HEK293 (cell line): ENCODE data around the gene CBFB.

Experiments
- GLI4 ChIP-seq: fragments of 450-650 bp; formaldehyde crosslinking; IDR thresholded peaks from 2 replicates; pipeline ENCODE4 v1.5.1; 2016; ENCODE audit warnings: missing biosample characterization, missing genetic modification characterization
- HIC1 ChIP-seq: fragments of 450-650 bp; formaldehyde crosslinking; IDR thresholded peaks from 2 replicates; pipeline ENCODE4 v1.5.1; 2016; ENCODE audit warnings: missing biosample characterization, missing genetic modification characterization
- PATZ1 ChIP-seq: fragments of 450-650 bp; formaldehyde crosslinking; IDR thresholded peaks from 2 replicates; pipeline ENCODE4 v1.5.1; 2016; ENCODE audit warnings: missing biosample characterization, missing genetic modification characterization
- REST ChIP-seq: fragments of 450-650 bp; formaldehyde crosslinking; IDR thresholded peaks from 2 replicates; pipeline ENCODE4 v1.5.1; 2016; ENCODE audit warnings: missing biosample characterization, missing genetic modification characterization
- SP2 ChIP-seq: fragments of 450-650 bp; formaldehyde crosslinking; IDR thresholded peaks from 2 replicates; pipeline ENCODE4 v1.5.1; 2016; ENCODE audit warnings: missing biosample characterization, missing genetic modification characterization
- TSHZ1 ChIP-seq: fragments of 450-650 bp; formaldehyde crosslinking; IDR thresholded peaks from 2 replicates; pipeline ENCODE4 v1.5.1; 2016; ENCODE audit warnings: missing biosample characterization, missing genetic modification characterization, borderline replicate concordance
- WT1 ChIP-seq: fragments of 450-650 bp; formaldehyde crosslinking; IDR thresholded peaks from 2 replicates; pipeline ENCODE4 v1.5.1; 2016; ENCODE audit warnings: missing biosample characterization, missing genetic modification characterization
- YY1 ChIP-seq: fragments of 450-650 bp; formaldehyde crosslinking; IDR thresholded peaks from 2 replicates; pipeline ENCODE4 v1.5.1; 2018; ENCODE audit warnings: missing biosample characterization, missing genetic modification characterization
- ZNF169 ChIP-seq: fragments of 450-650 bp; formaldehyde crosslinking; IDR thresholded peaks from 2 replicates; pipeline ENCODE4 v1.5.1; 2016; ENCODE audit warnings: missing biosample characterization, missing genetic modification characterization
- ZNF221 ChIP-seq: fragments of 450-650 bp; formaldehyde crosslinking; IDR thresholded peaks from 2 replicates; pipeline ENCODE4 v1.5.1; 2017; ENCODE audit warnings: missing biosample characterization, missing genetic modification characterization, borderline replicate concordance
- ZNF280D ChIP-seq: fragments of 450-650 bp; formaldehyde crosslinking; IDR thresholded peaks from 2 replicates; pipeline ENCODE4 v1.5.1; 2016; ENCODE audit warnings: missing biosample characterization, missing genetic modification characterization
- ZNF335 ChIP-seq: fragments of 450-650 bp; formaldehyde crosslinking; conservative IDR thresholded peaks from 2 replicates; pipeline ENCODE4 v1.5.1; 2016; ENCODE audit warnings: missing biosample characterization, missing genetic modification characterization
- ZNF398 ChIP-seq: fragments of 450-650 bp; formaldehyde crosslinking; IDR thresholded peaks from 2 replicates; pipeline ENCODE4 v1.5.1; 2017; ENCODE audit warnings: missing biosample characterization, missing genetic modification characterization
- ZNF416 ChIP-seq: fragments of 450-650 bp; formaldehyde crosslinking; IDR thresholded peaks from 2 replicates; pipeline ENCODE4 v1.5.1; 2016; ENCODE audit warnings: missing biosample characterization, missing genetic modification characterization
- ZNF473 ChIP-seq: fragments of 450-650 bp; formaldehyde crosslinking; IDR thresholded peaks from 2 replicates; pipeline ENCODE4 v1.5.1; 2017; ENCODE audit warnings: missing biosample characterization, missing genetic modification characterization
- ZNF488 ChIP-seq: fragments of 450-650 bp; formaldehyde crosslinking; IDR thresholded peaks from 2 replicates; pipeline ENCODE4 v1.5.1; 2016; ENCODE audit warnings: missing biosample characterization, missing genetic modification characterization
- ZNF561 ChIP-seq: fragments of 450-650 bp; IDR thresholded peaks from 2 replicates; pipeline ENCODE4 v1.5.1; 2018; ENCODE audit warnings: missing biosample characterization, missing genetic modification characterization, borderline replicate concordance
- ZNF658 ChIP-seq: fragments of 450-650 bp; formaldehyde crosslinking; IDR thresholded peaks from 2 replicates; pipeline ENCODE4; 2016; ENCODE audit warnings: missing biosample characterization, missing genetic modification characterization
- ZNF777 ChIP-seq: fragments of 450-650 bp; formaldehyde crosslinking; IDR thresholded peaks from 2 replicates; pipeline ENCODE4 v1.5.1; 2017; ENCODE audit warnings: missing biosample characterization, missing genetic modification characterization, borderline replicate concordance
- ZNF830 ChIP-seq: fragments of 450-650 bp; IDR thresholded peaks from 2 replicates; pipeline ENCODE4 v1.5.0; 2018; ENCODE audit warnings: missing biosample characterization, missing genetic modification characterization, low read depth, mild to moderate bottlenecking, moderate library complexity
- ZNF843 ChIP-seq: fragments of 450-650 bp; formaldehyde crosslinking; IDR thresholded peaks from 2 replicates; pipeline ENCODE4 v1.5.1; 2016; ENCODE audit warnings: missing biosample characterization, missing genetic modification characterization
- ZXDB ChIP-seq: fragments of 450-650 bp; formaldehyde crosslinking; IDR thresholded peaks from 2 replicates; pipeline ENCODE4 v1.5.1; 2016; ENCODE audit warnings: missing biosample characterization, missing genetic modification characterization

Gene CBFB

GRCh38 chr16:67028696-67029253 lies at the start of gene CBFB (continued):
- TF ChIP-seq HIC1: no peak
- TF ChIP-seq ZNF777: peak; percentile 77; the same call in 1 of the 2 replicates
- TF ChIP-seq ZNF398 (tag by site-specific recombination): no peak
- TF ChIP-seq ZNF416 (tag by site-specific recombination): no peak
- TF ChIP-seq TSHZ1 (tag by site-specific recombination): no peak
- TF ChIP-seq YY1: no peak
- no peak for TF ChIP-seq ZNF488 (tag by site-specific recombination)
- no peak for TF ChIP-seq WT1 (tag by site-specific recombination)
- peak; percentile 53 for TF ChIP-seq PATZ1 (tag by site-specific recombination)
- TF ChIP-seq ZXDB (tag by site-specific recombination): peak; percentile 87
- no peak for TF ChIP-seq GLI4 (tag by site-specific recombination)
- no peak for TF ChIP-seq ZNF221
- TF ChIP-seq ZNF561 (tag by site-specific recombination): 0 out of 2 replicates have a peak, but pooled peaks have one; percentile 59
- TF ChIP-seq ZNF830 (tag by site-specific recombination): no peak
- TF ChIP-seq ZNF658: no peak
- 0 out of 2 replicates have a peak, but pooled peaks have one; percentile 26 for TF ChIP-seq SP2 (tag by site-specific recombination)
- no peak for TF ChIP-seq ZNF280D (tag by site-specific recombination)
- peak; percentile 91 for TF ChIP-seq ZNF335
- TF ChIP-seq ZNF169 (tag by site-specific recombination): no peak
- 0 out of 2 replicates have a peak, but pooled peaks have one; percentile 11 for TF ChIP-seq REST (tag by site-specific recombination)
- TF ChIP-seq ZNF843 (tag by site-specific recombination): peak; percentile 52
- TF ChIP-seq ZNF473 (tag by site-specific recombination): no peak
